Neural cell (in vitro differentiated cells): ENCODE data around the gene SPINT1. TPM values are rescaled to one million over a fixed set of nuclear protein-coding genes. Genes with fewer than 3 reads are reported as not detected.

Experiments used
- H2AFZ ChIP-seq: fragments of 200-600, 300-800 bp; sonication (generic), shearing (Covaris generic); 2 replicates; pipeline ENCODE4 v1.6.0; 2014; ENCODE audit warnings: low read depth, mild to moderate bottlenecking, antibody characterized with exemption, low read length, moderate library complexity
- H3F3A ChIP-seq: fragments of 200-600 bp; shearing (Covaris generic); 2 replicates; pipeline ENCODE4 v1.6.1; 2016; ENCODE audit warnings: mild to moderate bottlenecking, moderate library complexity, mixed read lengths, antibody characterized with exemption, low read length; ENCODE audit not compliant: insufficient read depth, poor library complexity, severe bottlenecking
- H3K27ac ChIP-seq: fragments of 200-600, 300-800 bp; sonication (generic), shearing (Covaris generic); 2 replicates; pipeline ENCODE4 v1.5.1; 2014; ENCODE audit warnings: mild to moderate bottlenecking, low read length, moderate library complexity
- H3K27me3 ChIP-seq: fragments of 300-800, 200-600 bp; sonication (generic), shearing (Covaris generic); 2 replicates; pipeline ENCODE4 v1.6.0; 2014; ENCODE audit warnings: mild to moderate bottlenecking, low read depth, low read length, moderate library complexity; ENCODE audit not compliant: insufficient read depth
- H3K36me3 ChIP-seq: fragments of 300-800, 200-600 bp; sonication (generic), shearing (Covaris generic); 2 replicates; pipeline ENCODE4 v1.5.1; 2014; ENCODE audit warnings: mild to moderate bottlenecking, antibody characterized with exemption, low read length, moderate library complexity; ENCODE audit not compliant: insufficient read depth
- H3K4me2 ChIP-seq: fragments of 300-800, 200-600 bp; sonication (generic), shearing (Covaris generic); 2 replicates; pipeline ENCODE4 v1.6.0; 2014; ENCODE audit warnings: mild to moderate bottlenecking, low read length
- H3K4me3 ChIP-seq: fragments of 300-800, 200-600 bp; sonication (generic), shearing (Covaris generic); 2 replicates; pipeline ENCODE4 v1.5.1; 2014; ENCODE audit warnings: mild to moderate bottlenecking, low read length, moderate library complexity
- H3K79me2 ChIP-seq: fragments of 200-600 bp; shearing (Covaris generic); replicated peaks from 2 replicates; pipeline ENCODE4 v1.6.0; 2014; ENCODE audit warnings: mild to moderate bottlenecking, low read length, moderate library complexity; ENCODE audit not compliant: insufficient read depth
- H3K9ac ChIP-seq: fragments of 300-800, 200-600 bp; sonication (generic), shearing (Covaris generic); 2 replicates; pipeline ENCODE4 v1.6.1; 2016; ENCODE audit warnings: mild to moderate bottlenecking, low read length, mixed read lengths
- H3K9me2 ChIP-seq: fragments of 200-600 bp; shearing (Covaris generic); 2 replicates; pipeline ENCODE4 v1.6.1; 2016; ENCODE audit warnings: mild to moderate bottlenecking, low read length, mixed read lengths; ENCODE audit not compliant: insufficient read depth
- H3K9me3 ChIP-seq: fragments of 200-600, 300-800 bp; sonication (generic), shearing (Covaris generic); 2 replicates; pipeline ENCODE4 v1.6.1; 2016; ENCODE audit warnings: mild to moderate bottlenecking, mixed run types, low read length, moderate library complexity, mixed read lengths
- H4K20me1 ChIP-seq: fragments of 200-600 bp; shearing (Covaris generic); 2 replicates; pipeline ENCODE4 v1.6.1; 2016; ENCODE audit warnings: mild to moderate bottlenecking, mixed run types; ENCODE audit not compliant: insufficient read depth
- CTCF ChIP-seq: fragments of 450-650 bp; IDR thresholded peaks from 2 replicates; pipeline ENCODE4 v1.5.1; 2014; ENCODE audit warnings: antibody characterized with exemption, mild to moderate bottlenecking, moderate library complexity; ENCODE audit not compliant: poor library complexity, severe bottlenecking
- EP300 ChIP-seq: fragments of 450-650 bp; conservative IDR thresholded peaks from 2 replicates; pipeline ENCODE4 v1.6.1; 2014; ENCODE audit warnings: antibody characterized with exemption, mild to moderate bottlenecking, moderate library complexity; ENCODE audit not compliant: poor library complexity, severe bottlenecking
- EZH2 ChIP-seq: fragments of 200-600, 300-800 bp; shearing (Covaris generic), sonication (generic); IDR thresholded peaks from 2 replicates; pipeline ENCODE4 v1.6.1; 2014; ENCODE audit warnings: antibody characterized with exemption, low read length, borderline replicate concordance, mild to moderate bottlenecking; ENCODE audit not compliant: insufficient read depth, poor library complexity, severe bottlenecking
- MXI1 ChIP-seq: fragments of 450-650 bp; conservative IDR thresholded peaks from 2 replicates; pipeline ENCODE4 v1.6.1; 2014; ENCODE audit warnings: antibody characterized with exemption, mild to moderate bottlenecking; ENCODE audit not compliant: poor library complexity, severe bottlenecking
- POLR2AphosphoS5 ChIP-seq: IDR thresholded peaks from 2 replicates; pipeline ENCODE4 v1.6.1; 2012
- RAD21 ChIP-seq: fragments of 450-650 bp; conservative IDR thresholded peaks from 2 replicates; pipeline ENCODE4 v1.6.1; 2014; ENCODE audit warnings: antibody characterized with exemption, mild to moderate bottlenecking, moderate library complexity
- REST ChIP-seq: IDR thresholded peaks from 2 replicates; pipeline ENCODE4 v1.6.1; 2012; ENCODE audit warnings: borderline replicate concordance
- SMC3 ChIP-seq: fragments of 450-650 bp; conservative IDR thresholded peaks from 2 replicates; pipeline ENCODE4 v1.6.1; 2014; ENCODE audit warnings: antibody characterized with exemption, mild to moderate bottlenecking, moderate library complexity; ENCODE audit not compliant: poor library complexity
- TAF1 ChIP-seq: IDR thresholded peaks from 2 replicates; pipeline ENCODE4 v1.6.1; 2012; ENCODE audit warnings: low read depth
- polyA plus RNA-seq: library from polyadenylated mRNA; depleted of rRNA; stranded (reverse); fragments of >200 nt; gene quantifications from 2 replicates; pipeline ENCODE4 v1.2.3, GENCODE V29; 2014

SPINT1 gene
- polyA plus RNA-seq, 1 donor from 2014 or later = 0.68 TPM

- Histone ChIP-seq H4K20me1 (no peaks in the 10 kb centered on the region), H3F3A (no peaks in the 10 kb centered on the region), H3K27ac (no peak overlapping the region), H3K4me2 (no peak overlapping the region), H3K36me3 (no peaks in the 10 kb centered on the region), H3K79me2 (no peaks in the 10 kb centered on the region), H3K4me3 (no peak overlapping the region), H3K27me3 (peaks cover 10% of the 10 kb centered on the region), H3K9me3 (no peaks in the 10 kb centered on the region), H3K9ac (no peak overlapping the region), H3K9me2 (no peaks in the 10 kb centered on the region), H2AFZ (no peak overlapping the region)
- TF ChIP-seq EZH2 (no peak), RAD21 (no peak), CTCF (no peak)
These were observed 25.8 kb downstream of the SPINT1 start for GRCh38 chr15:40869686-40870085.

- H2AFZ ChIP-seq = no peak overlapping the region
- TF ChIP-seq REST = no peak
- no peak for TF ChIP-seq EP300
- no peak for TF ChIP-seq EZH2
- no peak for TF ChIP-seq SMC3
- no peak for TF ChIP-seq MXI1
- TF ChIP-seq RAD21 = no peak
- no peak for TF ChIP-seq TAF1
- TF ChIP-seq CTCF = no peak
- no peak for TF ChIP-seq POLR2AphosphoS5
- H3K79me2 ChIP-seq = no peaks in the 10 kb centered on the region
- H3K9me3 ChIP-seq = no peaks in the 10 kb centered on the region
- no peaks in the 10 kb centered on the region for H3K36me3 ChIP-seq
- no peaks in the 10 kb centered on the region for H3F3A ChIP-seq
- no peak overlapping the region for H3K27ac ChIP-seq
- no peaks in the 10 kb centered on the region for H3K9me2 ChIP-seq
- H3K9ac ChIP-seq = no peak overlapping the region
- H3K27me3 ChIP-seq = peaks cover 10% of the 10 kb centered on the region
- no peaks in the 10 kb centered on the region for H4K20me1 ChIP-seq
- H3K4me2 ChIP-seq = no peak overlapping the region
- no peak overlapping the region for H3K4me3 ChIP-seq
These were observed 26.9 kb downstream of the SPINT1 start for GRCh38 chr15:40870716-40871115.
